Measurements from ENCODE around the gene CDKN2C.

GRCh38 chr1:50936321-50936720 is 33.7 kb upstream of the CDKN2C start:
- TF ChIP-seq POLR2A (IDR thresholded peaks at IDR 0.05) (no peak), CTCF (IDR thresholded peaks at IDR 0.05) (no peak), POLR2AphosphoS5 (IDR thresholded peaks at IDR 0.05) (no peak), EP300 (IDR thresholded peaks at IDR 0.05) (no peak)

All from stomach (tissue), 4 donors.